Osteocyte (in vitro differentiated cells): ENCODE data around the gene KLLN. TPM values are rescaled to one million over a fixed set of nuclear protein-coding genes. Genes with fewer than 3 reads are reported as not detected.

Source experiments
- DNase-seq: peaks from one replicate; pipeline ENCODE4 v3.0.0; 2021; ENCODE audit warnings: mixed read lengths; ENCODE audit not compliant: unreplicated experiment; ENCODE audit errors: extremely low spot score
- H3K27ac Mint-ChIP-seq: one replicate; pipeline ENCODE4 v1.8.0; 2021; ENCODE audit warnings: mild to moderate bottlenecking, mixed read lengths; ENCODE audit not compliant: unreplicated experiment
- H3K27me3 Mint-ChIP-seq: one replicate; pipeline ENCODE4 v1.8.0; 2021; ENCODE audit warnings: mixed read lengths; ENCODE audit not compliant: unreplicated experiment
- H3K36me3 Mint-ChIP-seq: one replicate; pipeline ENCODE4 v1.8.0; 2021; ENCODE audit warnings: mixed read lengths; ENCODE audit not compliant: unreplicated experiment
- H3K4me1 Mint-ChIP-seq: one replicate; pipeline ENCODE4 v1.8.0; 2021; ENCODE audit warnings: mixed read lengths; ENCODE audit not compliant: unreplicated experiment
- H3K4me3 Mint-ChIP-seq: one replicate; pipeline ENCODE4 v1.8.0; 2021; ENCODE audit warnings: mild to moderate bottlenecking, moderate library complexity, mixed read lengths; ENCODE audit not compliant: unreplicated experiment
- H3K9me3 Mint-ChIP-seq: one replicate; pipeline ENCODE4 v1.8.0; 2021; ENCODE audit warnings: mixed read lengths; ENCODE audit not compliant: unreplicated experiment
- total RNA-seq: library from RNA; stranded (reverse); gene quantifications from 2 replicates; pipeline ENCODE4 v1.2.1, GENCODE V29; 2021
- TF ChIP-seq, protein P1 (sequence below): fragments of 200-600 bp; sonication (generic); IDR thresholded peaks from 2 replicates; pipeline ENCODE4 v1.5.0; 2021; ENCODE audit warnings: antibody characterized with exemption, mild to moderate bottlenecking, moderate library complexity

The KLLN gene
- total RNA-seq, 1 donor from 2014 or later: 0.46 TPM

- Mint-ChIP-seq H3K27ac (no peak overlapping the region), H3K4me3 (no peak overlapping the region), H3K27me3 (no peaks in the 10 kb centered on the region), H3K4me1 (peaks cover 24% of the 10 kb centered on the region), H3K9me3 (no peaks in the 10 kb centered on the region), H3K36me3 (peaks cover 28% of the 10 kb centered on the region)
- no peak for DNase-seq
- TF ChIP-seq, protein P1, sequence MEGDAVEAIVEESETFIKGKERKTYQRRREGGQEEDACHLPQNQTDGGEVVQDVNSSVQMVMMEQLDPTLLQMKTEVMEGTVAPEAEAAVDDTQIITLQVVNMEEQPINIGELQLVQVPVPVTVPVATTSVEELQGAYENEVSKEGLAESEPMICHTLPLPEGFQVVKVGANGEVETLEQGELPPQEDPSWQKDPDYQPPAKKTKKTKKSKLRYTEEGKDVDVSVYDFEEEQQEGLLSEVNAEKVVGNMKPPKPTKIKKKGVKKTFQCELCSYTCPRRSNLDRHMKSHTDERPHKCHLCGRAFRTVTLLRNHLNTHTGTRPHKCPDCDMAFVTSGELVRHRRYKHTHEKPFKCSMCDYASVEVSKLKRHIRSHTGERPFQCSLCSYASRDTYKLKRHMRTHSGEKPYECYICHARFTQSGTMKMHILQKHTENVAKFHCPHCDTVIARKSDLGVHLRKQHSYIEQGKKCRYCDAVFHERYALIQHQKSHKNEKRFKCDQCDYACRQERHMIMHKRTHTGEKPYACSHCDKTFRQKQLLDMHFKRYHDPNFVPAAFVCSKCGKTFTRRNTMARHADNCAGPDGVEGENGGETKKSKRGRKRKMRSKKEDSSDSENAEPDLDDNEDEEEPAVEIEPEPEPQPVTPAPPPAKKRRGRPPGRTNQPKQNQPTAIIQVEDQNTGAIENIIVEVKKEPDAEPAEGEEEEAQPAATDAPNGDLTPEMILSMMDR: no peak
Measured at GRCh38 chr10:87880336-87880735, 17.0 kb upstream of the KLLN start.

- H3K27ac Mint-ChIP-seq: no peak overlapping the region
- no peak for DNase-seq
- peaks cover 28% of the 10 kb centered on the region for H3K36me3 Mint-ChIP-seq
- TF ChIP-seq, protein P1: no peak
- H3K4me1 Mint-ChIP-seq: peaks cover 35% of the 10 kb centered on the region
- no peak overlapping the region for H3K4me3 Mint-ChIP-seq
- no peaks in the 10 kb centered on the region for H3K27me3 Mint-ChIP-seq
- no peaks in the 10 kb centered on the region for H3K9me3 Mint-ChIP-seq
Measured at GRCh38 chr10:87878664-87879459, 15.5 kb upstream of the KLLN start.

GRCh38 chr10:87875929-87876571 lies 12.7 kb upstream of the KLLN start:
- H3K27ac Mint-ChIP-seq: no peak overlapping the region
- H3K4me1 Mint-ChIP-seq: peaks cover 46% of the 10 kb centered on the region
- H3K36me3 Mint-ChIP-seq: peaks cover 28% of the 10 kb centered on the region
- no peaks in the 10 kb centered on the region for H3K9me3 Mint-ChIP-seq
- no peaks in the 10 kb centered on the region for H3K27me3 Mint-ChIP-seq
- H3K4me3 Mint-ChIP-seq: no peak overlapping the region
- DNase-seq: no peak
- TF ChIP-seq, protein P1: no peak

DNA sequence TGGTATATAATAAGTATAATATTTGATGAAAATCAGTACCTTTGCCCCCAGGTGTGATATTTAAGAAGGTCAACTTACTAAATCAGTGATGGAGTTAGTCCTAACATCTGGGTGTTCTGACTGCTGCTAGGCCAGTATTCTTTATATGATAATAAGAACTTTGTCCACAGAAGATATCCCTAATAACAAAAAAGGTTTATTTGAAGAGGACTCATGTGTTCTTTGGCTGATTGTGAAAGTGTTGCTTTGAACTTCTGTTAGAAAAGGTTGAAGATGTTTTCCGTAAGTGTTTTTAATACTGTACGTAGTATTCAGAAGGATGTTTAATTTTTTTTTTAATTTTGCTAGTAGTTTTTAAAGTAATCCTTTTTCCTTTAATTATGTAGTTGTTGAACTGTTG lies 10.3 kb upstream of the KLLN start:
- no peaks in the 10 kb centered on the region for H3K27me3 Mint-ChIP-seq
- peaks cover 57% of the 10 kb centered on the region for H3K4me1 Mint-ChIP-seq
- H3K4me3 Mint-ChIP-seq: no peak overlapping the region
- H3K9me3 Mint-ChIP-seq: no peaks in the 10 kb centered on the region
- DNase-seq: no peak
- TF ChIP-seq, protein P1: no peak
- H3K36me3 Mint-ChIP-seq: peaks cover 14% of the 10 kb centered on the region
- H3K27ac Mint-ChIP-seq: no peak overlapping the region

DNA sequence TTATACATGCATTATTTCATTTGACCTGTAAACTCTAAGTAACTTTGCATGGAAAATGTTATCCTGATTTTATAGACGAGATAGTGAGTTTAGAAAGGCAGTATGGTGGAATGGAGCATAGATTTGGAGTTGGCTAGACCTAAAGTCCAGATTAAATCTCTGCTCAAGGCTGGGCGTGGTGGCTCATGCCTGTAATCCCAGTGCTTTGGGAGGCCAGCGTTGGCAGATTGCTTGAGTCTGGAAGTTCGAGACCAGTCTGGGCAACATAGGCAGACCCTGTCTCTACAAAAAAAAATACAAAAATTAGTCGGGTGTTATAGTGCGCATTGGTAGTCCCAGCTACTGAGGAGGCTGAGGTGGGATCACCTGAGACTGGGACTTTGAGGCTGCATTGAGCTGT lies 9.5 kb upstream of the KLLN start:
- no peak overlapping the region for H3K4me3 Mint-ChIP-seq
- no peaks in the 10 kb centered on the region for H3K9me3 Mint-ChIP-seq
- peaks cover 60% of the 10 kb centered on the region for H3K4me1 Mint-ChIP-seq
- no peak for DNase-seq
- H3K36me3 Mint-ChIP-seq: peaks cover 13% of the 10 kb centered on the region
- no peaks in the 10 kb centered on the region for H3K27me3 Mint-ChIP-seq
- no peak overlapping the region for H3K27ac Mint-ChIP-seq
- TF ChIP-seq, protein P1: no peak
